DMS 273 treated with DMSO at 0.1 percent for 48 hours (cell line): Measurements from ENCODE around the gene FIGNL2.
"Not testable (repeated sequence)": the region's sequence is repeated elsewhere in the genome, so short reads cannot be mapped to it uniquely, and the experiment has no call there.

Experiments used
- DNase-seq: peaks from one replicate; lab custom pipeline; 2025; lab: John Stamatoyannopoulos, UW

Gene FIGNL2

GRCh38 chr12:51836041-51836826 is 12.3 kb downstream of the FIGNL2 start:
- DNase-seq: no peak

- DNase-seq: no peak
Observed at GRCh38 chr12:51834411-51834810, 14.1 kb downstream of the FIGNL2 start.

GRCh38 chr12:51833448-51834227 is 14.9 kb downstream of the FIGNL2 start:
- DNase-seq: no peak

- DNase-seq: no peak
Observed at GRCh38 chr12:51832354-51833107, 16.0 kb downstream of the FIGNL2 start.

GRCh38 chr12:51831817-51832216 is 16.7 kb downstream of the FIGNL2 start:
- not testable (repeated sequence) for DNase-seq

GRCh38 chr12:51829641-51830040 is 18.9 kb downstream of the FIGNL2 start:
- no peak for DNase-seq

GRCh38 chr12:51829011-51829481 is 19.5 kb downstream of the FIGNL2 start:
- no peak for DNase-seq

GRCh38 chr12:51827925-51828818 is 20.3 kb downstream of the FIGNL2 start:
- no peak for DNase-seq

- no peak for DNase-seq
Observed at GRCh38 chr12:51826881-51827280, 21.6 kb downstream of the FIGNL2 start.

- DNase-seq: no peak
Observed at GRCh38 chr12:51825216-51825615, 23.3 kb downstream of the FIGNL2 start.

GRCh38 chr12:51823875-51824565 is 24.5 kb downstream of the FIGNL2 start:
- peak; percentile 12 for DNase-seq

- no peak for DNase-seq
Observed at GRCh38 chr12:51822956-51823355, 25.6 kb downstream of the FIGNL2 start.

- no peak for DNase-seq
Observed at GRCh38 chr12:51822261-51822616, 26.3 kb downstream of the FIGNL2 start.

GRCh38 chr12:51821440-51822260 is 26.9 kb downstream of the FIGNL2 start:
- DNase-seq: no peak

- DNase-seq: peak; percentile 56
Observed at GRCh38 chr12:51820526-51821439, 27.7 kb downstream of the FIGNL2 start.

GRCh38 chr12:51819736-51820525 is 28.6 kb downstream of the FIGNL2 start:
- peak; percentile 12 for DNase-seq

- peak; percentile 34 for DNase-seq
Observed at GRCh38 chr12:51818566-51819300, 29.8 kb downstream of the FIGNL2 start.
